ENCODE results near the gene KRTAP5-5.
"Not testable (repeated sequence)": the region's sequence is repeated elsewhere in the genome, so short reads cannot be mapped to it uniquely, and the experiment has no call there.

Gene KRTAP5-5

DNA sequence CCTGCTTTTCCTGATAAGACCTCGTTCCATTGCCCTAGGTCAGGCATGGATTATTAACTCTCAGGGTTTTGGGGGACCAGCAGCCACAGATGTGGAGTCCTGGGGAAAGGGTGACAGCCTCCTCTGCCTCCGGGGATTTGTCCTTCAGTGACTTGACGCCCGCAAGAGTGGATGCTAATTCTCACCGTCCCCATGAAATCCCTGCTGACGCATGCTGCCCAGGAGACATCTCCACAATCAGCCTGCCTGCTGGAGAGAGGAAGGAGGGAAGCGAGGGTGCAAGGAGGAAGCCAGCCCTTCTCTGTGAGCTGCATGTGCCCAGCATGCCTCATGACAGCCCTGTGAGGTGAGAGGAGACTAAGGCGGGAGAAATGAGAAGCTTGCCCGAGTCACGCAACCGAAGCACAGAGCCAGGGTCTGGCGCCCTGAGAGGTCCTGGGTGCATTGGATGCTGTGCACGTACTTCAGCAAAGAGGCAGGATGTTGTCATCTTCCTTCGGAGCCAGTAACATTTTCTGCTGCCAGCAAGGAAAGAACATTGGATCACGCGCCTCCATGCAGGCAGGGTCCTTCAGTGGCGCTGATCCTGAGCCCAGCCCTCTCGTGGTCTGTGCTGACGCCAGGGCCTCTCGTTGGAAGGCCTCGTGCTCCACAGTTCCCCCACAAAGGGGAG lies 40.1 kb downstream of the KRTAP5-5 start:
- no peak overlapping the region for H3K9ac ChIP-seq (ENCODE audit: insufficient read length)
- no peak overlapping the region for H3K27ac ChIP-seq
- H3K4me3 ChIP-seq, result no peak overlapping the region
- no peak for TF ChIP-seq FOXP2 (optimal IDR thresholded peaks at IDR 0.05; ENCODE audit: control extremely low read depth, extremely low read length, insufficient read depth)
- no peak for TF ChIP-seq EZH2 (IDR thresholded peaks at IDR 0.05)
- TF ChIP-seq POLR2AphosphoS5 (IDR thresholded peaks at IDR 0.05; ENCODE audit: borderline replicate concordance, low read depth, low read length), result no peak
- DNase-seq (ENCODE audit: low read depth, low spot score), result no peak
- no peaks in the 10 kb centered on the region for H3K36me3 ChIP-seq (ENCODE audit: insufficient read depth, low read length)
- no peaks in the 10 kb centered on the region for H3K9me3 ChIP-seq (ENCODE audit: low read depth, low read length)

DNA sequence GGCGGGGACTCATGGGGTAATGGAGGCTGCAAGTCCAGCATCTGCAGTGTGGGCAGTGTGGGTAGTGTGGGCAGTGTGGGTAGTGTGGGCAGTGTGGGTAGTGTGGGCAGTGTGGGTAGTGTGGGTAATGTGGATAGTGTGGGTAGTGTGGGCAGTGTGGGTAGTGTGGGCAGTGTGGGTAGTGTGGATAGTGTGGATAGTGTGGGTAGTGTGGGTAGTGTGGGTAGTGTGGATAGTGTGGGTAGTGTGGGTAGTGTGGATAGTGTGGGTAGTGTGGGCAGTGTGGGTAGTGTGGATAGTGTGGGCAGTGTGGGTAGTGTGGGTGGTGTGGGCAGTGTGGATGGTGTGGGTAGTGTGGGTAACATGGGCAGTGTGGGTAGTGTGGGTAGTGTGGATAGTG lies 40.9 kb downstream of the KRTAP5-5 start:
- DNase-seq (ENCODE audit: low read depth, low spot score); H3K9ac ChIP-seq (ENCODE audit: insufficient read length); H3K36me3 ChIP-seq (ENCODE audit: insufficient read depth, low read length); H3K27ac ChIP-seq; H3K4me3 ChIP-seq; H3K9me3 ChIP-seq (ENCODE audit: low read depth, low read length): not testable (repeated sequence)

DNA sequence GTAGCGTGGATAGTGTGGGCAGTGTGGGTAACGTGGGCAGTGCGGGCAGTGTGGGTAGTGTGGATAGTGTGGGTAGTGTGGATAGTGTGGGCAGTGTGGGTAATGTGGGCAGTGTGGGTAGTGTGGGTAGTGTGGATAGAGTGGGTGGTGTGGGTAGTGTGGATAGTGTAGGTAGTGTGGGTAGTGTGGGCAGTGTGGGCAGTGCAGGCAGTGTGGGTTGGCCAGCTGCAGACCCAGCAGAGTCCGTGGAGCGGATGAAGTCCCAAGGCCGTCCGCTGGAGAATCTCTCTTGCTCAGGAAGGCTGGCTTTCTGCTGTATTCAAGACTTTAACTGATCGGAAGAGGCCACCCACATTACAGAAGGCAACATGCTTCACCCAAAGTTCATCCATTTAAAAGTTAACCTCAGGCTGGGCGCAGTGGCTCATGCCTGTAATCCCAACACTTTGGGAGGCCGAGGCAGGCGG lies 41.4 kb downstream of the KRTAP5-5 start:
- no peak overlapping the region for H3K9ac ChIP-seq (ENCODE audit: insufficient read length)
- no peak for DNase-seq (ENCODE audit: low read depth, low spot score)
- TF ChIP-seq EZH2 (IDR thresholded peaks at IDR 0.05) (no peak), POLR2AphosphoS5 (IDR thresholded peaks at IDR 0.05; ENCODE audit: borderline replicate concordance, low read depth, low read length) (no peak), FOXP2 (optimal IDR thresholded peaks at IDR 0.05; ENCODE audit: control extremely low read depth, extremely low read length, insufficient read depth) (no peak)

GRCh38 chr11:1671658-1672057 lies 42.1 kb downstream of the KRTAP5-5 start:
- Histone ChIP-seq H3K9ac (ENCODE audit: insufficient read length) (no peak overlapping the region), H3K9me3 (ENCODE audit: low read depth, low read length) (no peaks in the 10 kb centered on the region), H3K27ac (no peak overlapping the region), H3K4me3 (no peak overlapping the region), H3K36me3 (ENCODE audit: insufficient read depth, low read length) (no peaks in the 10 kb centered on the region)
- TF ChIP-seq EZH2 (IDR thresholded peaks at IDR 0.05), result no peak
- TF ChIP-seq FOXP2 (optimal IDR thresholded peaks at IDR 0.05; ENCODE audit: control extremely low read depth, extremely low read length, insufficient read depth), result no peak
- TF ChIP-seq POLR2AphosphoS5 (IDR thresholded peaks at IDR 0.05; ENCODE audit: borderline replicate concordance, low read depth, low read length), result no peak
- no peak for DNase-seq (ENCODE audit: low read depth, low spot score)

More for the DNA sequence above, 41.4 kb downstream of the KRTAP5-5 start:
- no peak overlapping the region for H3K4me3 ChIP-seq
- H3K36me3 ChIP-seq (ENCODE audit: insufficient read depth, low read length), result no peaks in the 10 kb centered on the region
- no peak overlapping the region for H3K27ac ChIP-seq
- no peaks in the 10 kb centered on the region for H3K9me3 ChIP-seq (ENCODE audit: low read depth, low read length)

GRCh38 chr11:1672613-1673350 lies 43.2 kb downstream of the KRTAP5-5 start:
- no peak for TF ChIP-seq EZH2 (IDR thresholded peaks at IDR 0.05)
- no peak overlapping the region for H3K4me3 ChIP-seq

GRCh38 chr11:1673446-1674172 lies 44.0 kb downstream of the KRTAP5-5 start:
- Histone ChIP-seq H3K9me3 (ENCODE audit: low read depth, low read length) (no peaks in the 10 kb centered on the region), H3K9ac (ENCODE audit: insufficient read length) (no peak overlapping the region), H3K36me3 (ENCODE audit: insufficient read depth, low read length) (no peaks in the 10 kb centered on the region), H3K27ac (no peak overlapping the region), H3K4me3 (no peak overlapping the region)
- TF ChIP-seq EZH2 (IDR thresholded peaks at IDR 0.05), result no peak
- no peak for TF ChIP-seq POLR2AphosphoS5 (IDR thresholded peaks at IDR 0.05; ENCODE audit: borderline replicate concordance, low read depth, low read length)
- no peak for TF ChIP-seq FOXP2 (optimal IDR thresholded peaks at IDR 0.05; ENCODE audit: control extremely low read depth, extremely low read length, insufficient read depth)
- DNase-seq (ENCODE audit: low read depth, low spot score), result no peak

More at GRCh38 chr11:1672613-1673350, 43.2 kb downstream of the KRTAP5-5 start:
- no peak for DNase-seq (ENCODE audit: low read depth, low spot score)
- no peak overlapping the region for H3K27ac ChIP-seq
- no peaks in the 10 kb centered on the region for H3K9me3 ChIP-seq (ENCODE audit: low read depth, low read length)
- no peaks in the 10 kb centered on the region for H3K36me3 ChIP-seq (ENCODE audit: insufficient read depth, low read length)
- H3K9ac ChIP-seq (ENCODE audit: insufficient read length), result no peak overlapping the region

DNA sequence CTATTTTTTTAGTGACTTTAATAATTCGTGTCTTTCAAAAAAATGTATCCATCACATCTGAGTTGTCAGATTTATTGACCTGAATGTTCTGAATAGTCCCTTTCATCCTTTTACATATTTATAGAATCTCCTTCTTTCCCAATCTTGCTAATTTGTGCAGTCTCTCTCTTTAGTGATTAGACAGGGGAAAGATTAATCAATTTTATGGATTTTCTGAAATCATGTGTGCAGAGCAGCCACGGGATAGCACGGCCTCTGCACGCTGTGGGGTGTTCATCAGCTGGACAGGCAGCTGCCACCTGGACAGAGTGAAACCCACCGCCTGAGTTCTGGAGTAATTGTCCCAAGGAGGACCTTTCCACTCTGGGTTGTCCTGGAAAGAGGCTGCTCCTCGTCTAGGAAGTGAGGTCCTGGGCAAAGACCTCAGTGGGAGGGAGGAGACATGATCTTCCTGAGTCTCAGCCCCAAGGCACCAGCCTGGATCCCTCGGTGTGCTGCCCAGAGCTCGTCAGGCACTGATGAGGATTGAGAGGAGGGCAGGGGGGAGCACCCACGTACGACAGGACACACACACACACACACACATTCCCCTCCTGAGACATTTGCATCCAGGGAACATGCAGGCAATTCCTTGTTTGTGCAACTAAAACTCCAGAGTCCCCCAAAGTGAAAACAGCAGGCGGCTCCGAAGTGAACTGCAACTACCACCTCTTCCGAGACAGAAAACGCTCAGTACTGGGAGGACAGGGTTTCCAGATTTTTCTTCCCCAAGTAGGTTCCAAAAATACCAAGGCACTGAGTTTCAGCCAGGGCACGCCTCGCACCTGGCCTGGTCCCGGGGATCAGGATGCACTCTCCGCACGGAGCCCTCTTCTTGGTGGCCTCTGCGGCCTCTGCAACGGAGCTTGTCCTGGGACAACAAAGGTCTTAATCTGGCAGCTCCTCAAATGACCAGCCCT lies 44.9 kb downstream of the KRTAP5-5 start:
- Histone ChIP-seq H3K27ac (no peak overlapping the region), H3K9ac (ENCODE audit: insufficient read length) (no peak overlapping the region), H3K4me3 (no peak overlapping the region), H3K36me3 (ENCODE audit: insufficient read depth, low read length) (no peaks in the 10 kb centered on the region), H3K9me3 (ENCODE audit: low read depth, low read length) (no peaks in the 10 kb centered on the region)
- no peak for DNase-seq (ENCODE audit: low read depth, low spot score)
- TF ChIP-seq EZH2 (IDR thresholded peaks at IDR 0.05), result no peak
- no peak for TF ChIP-seq FOXP2 (optimal IDR thresholded peaks at IDR 0.05; ENCODE audit: control extremely low read depth, extremely low read length, insufficient read depth)
- no peak for TF ChIP-seq POLR2AphosphoS5 (IDR thresholded peaks at IDR 0.05; ENCODE audit: borderline replicate concordance, low read depth, low read length)

Measured in SK-N-MC (cell line).